Spinal cord (tissue), 10 donors: ENCODE data around the gene IL1RAPL1. TPM values are rescaled to one million over a fixed set of nuclear protein-coding genes. Genes with fewer than 3 reads are reported as not detected.

Experiments used
- DNase-seq, 6 donors: peaks; one replicate each; pipeline versions ENCODE4 v3.0.0 to v3.0.0-alpha.2; 2013 to 2015; ENCODE audit warnings: low spot score in 6 of 6, low read depth in 4 of 6
- H3K27ac ChIP-seq: one replicate; pipeline ENCODE4 v1.5.1; 2013; ENCODE audit warnings: low read depth, low read length, control low read depth
- H3K27me3 ChIP-seq: one replicate; pipeline ENCODE4 v1.6.1; 2013; ENCODE audit warnings: low read length; ENCODE audit not compliant: control insufficient read depth, insufficient read depth
- H3K36me3 ChIP-seq: one replicate; pipeline ENCODE4 v1.6.1; 2013; ENCODE audit warnings: low read length; ENCODE audit not compliant: control insufficient read depth, insufficient read depth
- H3K4me1 ChIP-seq: one replicate; pipeline ENCODE4 v1.6.1; 2013; ENCODE audit warnings: low read length; ENCODE audit not compliant: control insufficient read depth, insufficient read depth
- H3K4me3 ChIP-seq: one replicate; pipeline ENCODE4 v1.5.1; 2013; ENCODE audit warnings: low read depth, low read length, control low read depth
- H3K9me3 ChIP-seq: one replicate; pipeline ENCODE4 v1.6.1; 2013; ENCODE audit warnings: low read length; ENCODE audit not compliant: control insufficient read depth, insufficient read depth
- WGBS: methylation state at CpG from one replicate; pipeline ENCODE4 v1.1.5; 2013; ENCODE audit warnings: missing lambda C conversion rate; ENCODE audit not compliant: insufficient coverage; 5-methylcytosine and 5-hydroxymethylcytosine counted together
- polyA plus RNA-seq, 2 donors: library from polyadenylated mRNA; unstranded; fragments of 120-200 nt; gene quantifications; one replicate each; pipeline ENCODE4 v1.2.1, GENCODE V29; 2013; ENCODE audit not compliant: insufficient read length in 2 of 2
- total RNA-seq, 2 donors: library from RNA; depleted of rRNA in 1 of 2; stranded (reverse); fragments of 120-200 nt in 1 of 2; fragments of >200 nt in 1 of 2; gene quantifications; one replicate each; pipeline versions ENCODE4 v1.2.3 to v1.2.4, GENCODE V29; 2013 to 2014
- donor health status: healthy.

The IL1RAPL1 gene
- total and polyA plus RNA-seq, 4 donors, result 2.3 to 24.5 (median 7.0) TPM

DNA sequence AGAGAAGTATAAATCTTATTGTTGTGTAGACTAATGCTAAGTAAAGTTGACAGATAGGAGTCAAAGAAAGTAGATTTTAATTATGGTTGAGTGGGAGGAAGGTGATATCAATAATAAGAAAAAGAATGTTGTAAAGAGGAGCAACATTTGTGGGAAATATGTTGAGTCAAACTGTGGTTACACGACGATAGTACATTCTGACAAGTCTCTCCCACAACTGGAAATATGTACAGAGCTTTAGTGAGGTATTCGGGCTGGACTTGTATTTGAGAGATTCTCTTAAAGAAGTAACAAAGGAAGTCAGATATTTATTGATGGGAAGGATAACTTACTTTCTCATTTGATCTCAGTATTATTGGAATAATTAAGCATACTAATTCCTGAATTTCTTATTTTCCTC lies 1102.8 kb downstream of the IL1RAPL1 start:
- H3K9me3 ChIP-seq, result no peaks in the 10 kb centered on the region
- no peaks in the 10 kb centered on the region for H3K36me3 ChIP-seq
- peaks cover 2% of the 10 kb centered on the region for H3K27me3 ChIP-seq
- no CpG with 5 or more reads among the region's 3 CpGs for WGBS
- H3K4me3 ChIP-seq, result no peak overlapping the region
- no peak for DNase-seq
- H3K27ac ChIP-seq, result no peak overlapping the region
- H3K4me1 ChIP-seq, result no peaks in the 10 kb centered on the region

DNA sequence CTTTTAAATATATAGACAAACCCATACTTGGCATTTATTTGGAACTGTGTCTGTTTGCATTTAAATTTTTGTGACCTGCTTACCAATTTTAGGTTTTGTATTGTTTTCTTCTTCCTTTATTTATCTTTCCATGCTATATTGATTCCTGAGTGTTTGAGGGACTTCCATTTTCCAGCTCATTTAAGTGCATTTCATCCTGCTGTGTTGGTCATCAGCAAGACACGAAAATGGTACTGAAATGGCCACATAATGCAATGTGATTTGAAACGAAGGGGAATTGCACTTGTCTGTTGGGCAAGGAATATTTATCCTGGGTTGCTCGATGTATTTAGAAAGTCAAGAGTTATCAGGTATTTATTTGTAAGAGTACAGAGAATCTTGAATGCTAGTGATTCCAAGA lies 1103.8 kb downstream of the IL1RAPL1 start:
- H3K36me3 ChIP-seq, result no peaks in the 10 kb centered on the region
- no peak overlapping the region for H3K4me3 ChIP-seq
- no peak overlapping the region for H3K27ac ChIP-seq
- H3K27me3 ChIP-seq, result peaks cover 2% of the 10 kb centered on the region
- H3K9me3 ChIP-seq, result no peaks in the 10 kb centered on the region
- DNase-seq, result peak in 1 of 6 donors; percentile 6
- H3K4me1 ChIP-seq, result no peaks in the 10 kb centered on the region
- WGBS, result 21% methylated on average over 2 of the region's 3 CpGs

GRCh38 chrX:29693912-29694311 lies 1106.7 kb downstream of the IL1RAPL1 start:
- DNase-seq, result no peak
- H3K27ac ChIP-seq, result no peak overlapping the region
- no CpG with 5 or more reads among the region's 3 CpGs for WGBS

DNA sequence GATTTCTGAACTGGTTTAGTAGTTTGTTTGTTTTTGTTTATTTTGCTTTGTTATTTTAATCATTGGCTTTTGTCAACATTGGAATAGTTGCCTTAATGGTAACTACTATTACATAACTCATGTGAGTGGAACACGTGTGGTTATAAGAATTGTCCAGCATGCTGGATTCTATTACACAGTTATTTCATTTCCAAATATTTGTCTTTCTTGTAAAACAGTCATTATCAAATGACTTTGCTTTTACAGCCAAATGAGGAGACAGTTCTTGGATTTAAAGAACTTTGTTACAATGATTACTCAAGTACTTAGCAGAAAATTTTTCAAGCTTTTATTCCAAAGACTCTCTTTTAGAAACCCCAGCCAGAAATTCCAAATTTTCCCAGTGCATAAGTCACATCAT lies 1112.0 kb downstream of the IL1RAPL1 start:
- WGBS, result no CpG with 5 or more reads among the region's 1 CpG
- H3K9me3 ChIP-seq, result no peaks in the 10 kb centered on the region
- no peak for DNase-seq
- H3K27me3 ChIP-seq, result peaks cover 2% of the 10 kb centered on the region
- H3K4me3 ChIP-seq, result no peak overlapping the region
- H3K27ac ChIP-seq, result no peak overlapping the region
- no peaks in the 10 kb centered on the region for H3K36me3 ChIP-seq
- H3K4me1 ChIP-seq, result no peaks in the 10 kb centered on the region

More at GRCh38 chrX:29693912-29694311, 1106.7 kb downstream of the IL1RAPL1 start:
- Histone ChIP-seq H3K4me3 (no peak overlapping the region), H3K4me1 (no peaks in the 10 kb centered on the region), H3K27me3 (peaks cover 2% of the 10 kb centered on the region), H3K9me3 (no peaks in the 10 kb centered on the region), H3K36me3 (no peaks in the 10 kb centered on the region)

GRCh38 chrX:29707088-29707487 lies 1119.8 kb downstream of the IL1RAPL1 start:
- 50% methylated on average over 1 of the region's 2 CpGs for WGBS
- DNase-seq, result no peak
- no peak overlapping the region for H3K27ac ChIP-seq

GRCh38 chrX:29721152-29721551 lies 1133.9 kb downstream of the IL1RAPL1 start:
- WGBS, result no CpG with 5 or more reads among the region's 2 CpGs
- H3K4me3 ChIP-seq, result no peak overlapping the region
- no peak overlapping the region for H3K27ac ChIP-seq
- no peaks in the 10 kb centered on the region for H3K36me3 ChIP-seq
- no peak for DNase-seq
- H3K9me3 ChIP-seq, result no peaks in the 10 kb centered on the region
- no peaks in the 10 kb centered on the region for H3K27me3 ChIP-seq
- no peaks in the 10 kb centered on the region for H3K4me1 ChIP-seq

More at GRCh38 chrX:29707088-29707487, 1119.8 kb downstream of the IL1RAPL1 start:
- H3K36me3 ChIP-seq, result no peaks in the 10 kb centered on the region
- H3K4me1 ChIP-seq, result no peaks in the 10 kb centered on the region
- peaks cover 3% of the 10 kb centered on the region for H3K9me3 ChIP-seq
- H3K4me3 ChIP-seq, result no peak overlapping the region
- H3K27me3 ChIP-seq, result no peaks in the 10 kb centered on the region

GRCh38 chrX:29724316-29724715 lies 1137.1 kb downstream of the IL1RAPL1 start:
- Histone ChIP-seq H3K4me3 (no peak overlapping the region), H3K9me3 (no peaks in the 10 kb centered on the region), H3K27me3 (no peaks in the 10 kb centered on the region), H3K27ac (no peak overlapping the region), H3K4me1 (no peaks in the 10 kb centered on the region), H3K36me3 (no peaks in the 10 kb centered on the region)
- no CpG with 5 or more reads among the region's 1 CpG for WGBS
- peak in 1 of 6 donors; percentile 27 for DNase-seq

GRCh38 chrX:29726811-29727210 lies 1139.6 kb downstream of the IL1RAPL1 start:
- WGBS, result 40% methylated on average over 1 of the region's 2 CpGs
- H3K36me3 ChIP-seq, result no peaks in the 10 kb centered on the region
- H3K27me3 ChIP-seq, result no peaks in the 10 kb centered on the region
- H3K4me1 ChIP-seq, result no peaks in the 10 kb centered on the region
- no peak overlapping the region for H3K27ac ChIP-seq
- H3K9me3 ChIP-seq, result no peaks in the 10 kb centered on the region
- no peak for DNase-seq
- H3K4me3 ChIP-seq, result no peak overlapping the region

- no peak overlapping the region for H3K27ac ChIP-seq
These were observed 1141.4 kb downstream of the IL1RAPL1 start for GRCh38 chrX:29728639-29729038.

GRCh38 chrX:29744966-29745365 lies 1157.7 kb downstream of the IL1RAPL1 start:
- WGBS, result no CpG with 5 or more reads among the region's 2 CpGs
- Histone ChIP-seq H3K4me3 (no peak overlapping the region), H3K27me3 (no peaks in the 10 kb centered on the region), H3K27ac (no peak overlapping the region), H3K36me3 (no peaks in the 10 kb centered on the region), H3K9me3 (no peaks in the 10 kb centered on the region), H3K4me1 (no peaks in the 10 kb centered on the region)
- DNase-seq, result no peak

More at GRCh38 chrX:29728639-29729038, 1141.4 kb downstream of the IL1RAPL1 start:
- no peak for DNase-seq
- H3K9me3 ChIP-seq, result no peaks in the 10 kb centered on the region
- no peaks in the 10 kb centered on the region for H3K27me3 ChIP-seq
- WGBS, result no CpG with 5 or more reads among the region's 2 CpGs
- no peaks in the 10 kb centered on the region for H3K36me3 ChIP-seq
- no peak overlapping the region for H3K4me3 ChIP-seq
- H3K4me1 ChIP-seq, result no peaks in the 10 kb centered on the region
